HCT116 (cell line): Measurements from ENCODE around the gene FBXO7. TPM values are rescaled to one million over a fixed set of nuclear protein-coding genes. Genes with fewer than 3 reads are reported as not detected.

Source experiments
- ATAC-seq: fragments of 200-7000 bp; cut with Tn5 transposase; 2 replicates; pipeline ENCODE4 v1.9.1; 2020; ENCODE audit warnings: mild to moderate bottlenecking, moderate library complexity
- BruUV-seq: library from RNA; stranded (reverse); fragments of 400-500 nt; replicated peaks from 2 replicates; lab custom pipeline; 2021; lab: Mats Ljungman, UMichigan
- CTCF ChIA-PET: fragments of 300-600 bp; sonication (Branson Sonifier 250); formaldehyde crosslinking; loops from one replicate; lab custom pipeline; 2021; ENCODE audit warnings: antibody characterized with exemption; lab: Charles Lee
- POLR2A ChIA-PET: fragments of 300-600, 350-600 bp; sonication (Branson Sonifier 250); formaldehyde crosslinking; loops from one replicate; lab custom pipeline; 2021; ENCODE audit warnings: antibody characterized with exemption; lab: Charles Lee
- RAD21 ChIA-PET, 2 experiments: fragments of 300-600 bp; sonication (Branson Sonifier 250); formaldehyde crosslinking; loops; one replicate each; lab custom pipeline; 2023; ENCODE audit warnings: low total read pairs in 2 of 2; ENCODE audit not compliant: uncharacterized antibody in 2 of 2, unreplicated experiment in 2 of 2, low non-redundant PET in 1 of 2; lab: Charles Lee
- DNase-seq: peaks from one replicate; pipeline ENCODE4 v3.0.0-alpha.2; 2010; ENCODE audit warnings: low read depth, low spot score
- H2AFZ ChIP-seq: fragments of 200-600 bp; shearing (Covaris generic), sonication (generic); 2 replicates; pipeline ENCODE4 v1.6.1; 2017; ENCODE audit warnings: low read depth, mixed run types, mixed read lengths, antibody characterized with exemption, low read length; ENCODE audit not compliant: poor library complexity, severe bottlenecking
- H3K27ac ChIP-seq: 2 replicates; pipeline ENCODE4 v1.5.1; 2012; ENCODE audit warnings: low read depth, low read length
- H3K27me3 ChIP-seq: fragments of 200-600 bp; sonication (generic); 2 replicates; pipeline ENCODE4 v1.6.1; 2016; ENCODE audit warnings: mixed run types, low read length, mixed read lengths; ENCODE audit not compliant: insufficient read depth
- H3K36me3 ChIP-seq, 2 experiments: fragments of 200-500 bp in 1 of 2; fragments of 200-600 bp in 1 of 2; sonication (Bioruptor generic) in 1 of 2; sonication (generic) in 1 of 2; 2 replicates each; pipeline versions ENCODE4 v1.5.1 to v1.6.1; 2014 to 2016; ENCODE audit warnings: low read length in 2 of 2, inconsistent platforms in 1 of 2, mixed read lengths in 1 of 2, mixed run types in 1 of 2; ENCODE audit not compliant: insufficient read depth in 2 of 2, control insufficient read depth in 1 of 2
- H3K4me1 ChIP-seq, 2 experiments: fragments of 200-600 bp in 1 of 2; sonication (generic) in 1 of 2; 2 replicates each; pipeline versions ENCODE4 v1.5.1 to v1.6.1; 2012 to 2017; ENCODE audit warnings: low read length in 2 of 2, inconsistent platforms in 1 of 2, mild to moderate bottlenecking in 1 of 2, mixed read lengths in 1 of 2, mixed run types in 1 of 2, moderate library complexity in 1 of 2; ENCODE audit not compliant: insufficient read depth in 2 of 2, control insufficient read depth in 1 of 2
- H3K4me2 ChIP-seq: fragments of 200-600 bp; sonication (generic); 2 replicates; pipeline ENCODE4 v1.6.1; 2017; ENCODE audit warnings: mixed run types, low read length, mixed read lengths
- H3K4me3 ChIP-seq, 2 experiments: fragments of 200-600 bp in 1 of 2; sonication (generic) in 1 of 2; replicated peaks in 1 of 2; 2 replicates each; pipeline ENCODE4 v1.5.1; 2011 to 2016; ENCODE audit warnings: low read length in 2 of 2, control low read depth in 1 of 2, low read depth in 1 of 2, mild to moderate bottlenecking in 1 of 2, mixed read lengths in 1 of 2, mixed run types in 1 of 2
- H3K79me2 ChIP-seq: fragments of 200-600 bp; sonication (generic); 2 replicates; pipeline ENCODE4 v1.6.1; 2017; ENCODE audit warnings: mild to moderate bottlenecking, mixed run types, low read length, moderate library complexity, mixed read lengths; ENCODE audit not compliant: insufficient read depth
- H3K9ac ChIP-seq: fragments of 200-600 bp; sonication (generic); 2 replicates; pipeline ENCODE4 v1.6.1; 2016; ENCODE audit warnings: low read length, mixed read lengths
- H3K9me2 ChIP-seq: fragments of 200-600 bp; sonication (generic), shearing (Covaris generic); 2 replicates; pipeline ENCODE4 v1.6.1; 2017; ENCODE audit warnings: mixed run types, mild to moderate bottlenecking, moderate library complexity; ENCODE audit not compliant: insufficient read depth
- H3K9me3 ChIP-seq, 2 experiments: fragments of 200-500 bp in 1 of 2; fragments of 200-600 bp in 1 of 2; sonication (Bioruptor generic) in 1 of 2; sonication (generic) in 1 of 2; 2 replicates each; pipeline ENCODE4 v1.6.1; 2014 to 2017; ENCODE audit warnings: low read length in 2 of 2, mixed read lengths in 2 of 2, inconsistent platforms in 1 of 2, low read depth in 1 of 2, mild to moderate bottlenecking in 1 of 2, mixed run types in 1 of 2, moderate library complexity in 1 of 2; ENCODE audit not compliant: control insufficient read depth in 1 of 2, insufficient read depth in 1 of 2
- H4K20me1 ChIP-seq: fragments of 200-600 bp; sonication (generic), shearing (Covaris generic); 2 replicates; pipeline ENCODE4 v1.6.1; 2017; ENCODE audit warnings: mixed run types, mild to moderate bottlenecking, moderate library complexity; ENCODE audit not compliant: insufficient read depth
- ATF3 ChIP-seq: IDR thresholded peaks from 2 replicates; pipeline ENCODE4 v1.6.1; 2012
- CBX3 ChIP-seq: IDR thresholded peaks from 2 replicates; pipeline ENCODE4 v1.6.1; 2012; ENCODE audit warnings: low read depth
- CEBPB ChIP-seq: IDR thresholded peaks from 2 replicates; pipeline ENCODE4 v1.6.1; 2012; ENCODE audit warnings: low read depth
- CTCF ChIP-seq, 3 experiments: fragments of 200-600 bp in 1 of 3; sonication (generic) in 1 of 3; IDR thresholded peaks in 2 of 3; conservative IDR thresholded peaks in 1 of 3; 2 replicates each; pipeline ENCODE4 v1.5.1; 2012 to 2017; ENCODE audit warnings: low read depth in 2 of 3, low read length in 2 of 3, antibody characterized with exemption in 1 of 3, borderline replicate concordance in 1 of 3, control low read depth in 1 of 3, mild to moderate bottlenecking in 1 of 3, mixed read lengths in 1 of 3, mixed run types in 1 of 3, moderate library complexity in 1 of 3; ENCODE audit not compliant: insufficient read depth in 1 of 3
- ELF1 ChIP-seq: IDR thresholded peaks from 2 replicates; pipeline ENCODE4 v1.6.1; 2012; ENCODE audit warnings: low read depth, borderline replicate concordance
- EZH2 ChIP-seq: fragments of 200-600 bp; sonication (generic); IDR thresholded peaks from 2 replicates; pipeline ENCODE4 v1.6.1; 2017; ENCODE audit warnings: antibody characterized with exemption, mixed run types
- EZH2phosphoT487 ChIP-seq: fragments of 200-600 bp; IDR thresholded peaks from 2 replicates; pipeline ENCODE4 v1.6.1; 2018; ENCODE audit warnings: antibody characterized with exemption, borderline replicate concordance
- FOSL1 ChIP-seq: IDR thresholded peaks from 2 replicates; pipeline ENCODE4 v1.6.1; 2012; ENCODE audit warnings: low read depth
- POLR2A ChIP-seq: IDR thresholded peaks from 2 replicates; pipeline ENCODE4 v1.7.0; 2011; ENCODE audit warnings: borderline replicate concordance; ENCODE audit not compliant: insufficient read depth, insufficient read length; ENCODE audit errors: extremely low read depth
- POLR2AphosphoS5 ChIP-seq: IDR thresholded peaks from 2 replicates; pipeline ENCODE4 v1.6.1; 2011; ENCODE audit warnings: mild to moderate bottlenecking, low read depth, low read length, moderate library complexity
- RAD21 ChIP-seq: IDR thresholded peaks from 2 replicates; pipeline ENCODE4 v1.6.1; 2012; ENCODE audit warnings: low read depth, mild to moderate bottlenecking
- REST ChIP-seq: IDR thresholded peaks from 2 replicates; pipeline ENCODE4 v1.6.1; 2012; ENCODE audit warnings: low read depth
- SIN3A ChIP-seq: IDR thresholded peaks from 2 replicates; pipeline ENCODE4 v1.6.1; 2012; ENCODE audit warnings: low read depth
- SRF ChIP-seq: IDR thresholded peaks from 2 replicates; pipeline ENCODE4 v1.6.1; 2012; ENCODE audit warnings: low read depth
- TCF7L2 ChIP-seq: IDR thresholded peaks from 2 replicates; pipeline ENCODE4 v1.7.0; 2011; ENCODE audit warnings: borderline replicate concordance, inconsistent platforms; ENCODE audit not compliant: insufficient read depth, insufficient read length; ENCODE audit errors: extremely low read depth
- YY1 ChIP-seq: IDR thresholded peaks from 2 replicates; pipeline ENCODE4 v1.6.1; 2011; ENCODE audit warnings: low read length, low read depth, moderate library complexity, mild to moderate bottlenecking; ENCODE audit not compliant: insufficient replicate concordance; ENCODE audit errors: extremely low read depth
- ZFX ChIP-seq: fragments of 450-650 bp; IDR thresholded peaks from 2 replicates; pipeline ENCODE4 v1.6.1; 2017
- ZNF274 ChIP-seq: fragments of 200-500 bp; sonication (Bioruptor generic); IDR thresholded peaks from 2 replicates; pipeline ENCODE4 v1.6.1; 2014; ENCODE audit warnings: mild to moderate bottlenecking, low read depth, low read length, inconsistent platforms
- intact Hi-C: fragments of 100-400 bp; cut with micrococcal nuclease; formaldehyde crosslinking; loops from 2 replicates; pipeline ENCODE4 v1.10.0; 2022
- total RNA-seq: library from RNA; stranded (reverse); gene quantifications from one replicate; pipeline ENCODE4 v1.2.1, GENCODE V29; 2021; ENCODE audit not compliant: unreplicated experiment
- TF ChIP-seq, protein P1 (sequence below): IDR thresholded peaks from 2 replicates; pipeline ENCODE4 v1.6.1; 2012
- TF ChIP-seq, protein P2 (sequence below): IDR thresholded peaks from 2 replicates; pipeline ENCODE4 v1.6.1; 2011; ENCODE audit warnings: mild to moderate bottlenecking, low read length, moderate library complexity; ENCODE audit not compliant: insufficient replicate concordance; ENCODE audit errors: extremely low read depth

FBXO7 gene
- total RNA-seq, 1 experiment from 2014 or later = 69.2 TPM

- intact Hi-C loops = no loop called here
- BruUV-seq = no TSS peak
- POLR2A ChIA-PET = no interaction called here
Measured at GRCh38 chr22:32430352-32430751, 44.3 kb upstream of the FBXO7 start.

More at GRCh38 chr22:32430352-32430751, 44.3 kb upstream of the FBXO7 start:
- no peak overlapping the region for H3K4me3 ChIP-seq
- no peak overlapping the region for H3K9ac ChIP-seq
- no peak for DNase-seq
- H3K4me2 ChIP-seq = no peak overlapping the region
- no peaks in the 10 kb centered on the region for H3K9me3 ChIP-seq
- ChIA-PET RAD21 (no interaction called here), CTCF (no interaction called here)
- H4K20me1 ChIP-seq = no peaks in the 10 kb centered on the region
- peaks cover 12% of the 10 kb centered on the region for H3K27me3 ChIP-seq
- H2AFZ ChIP-seq = no peak overlapping the region
- H3K9me2 ChIP-seq = no peaks in the 10 kb centered on the region
- H3K27ac ChIP-seq = no peak overlapping the region
- H3K36me3 ChIP-seq = no peaks in the 10 kb centered on the region
- TF ChIP-seq CBX3 (no peak), ZNF274 (no peak), CTCF (IDR thresholded peaks at IDR 0.05 in 2 of 3, conservative IDR thresholded peaks at IDR 0.05 in 1 of 3; ENCODE audit: borderline replicate concordance in 1 of 3, insufficient read depth in 1 of 3, low read depth in 2 of 3, low read length in 2 of 3) (no peak), ZFX (no peak), ELF1 (no peak), REST (no peak), ATF3 (no peak), CEBPB (no peak), SIN3A (no peak), RAD21 (no peak), TCF7L2 (no peak), SRF (no peak), POLR2A (no peak), YY1 (no peak), FOSL1 (no peak), POLR2AphosphoS5 (no peak), EZH2 (no peak), EZH2phosphoT487 (no peak)
- TF ChIP-seq, protein P1, sequence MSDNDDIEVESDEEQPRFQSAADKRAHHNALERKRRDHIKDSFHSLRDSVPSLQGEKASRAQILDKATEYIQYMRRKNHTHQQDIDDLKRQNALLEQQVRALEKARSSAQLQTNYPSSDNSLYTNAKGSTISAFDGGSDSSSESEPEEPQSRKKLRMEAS = no peak
- TF ChIP-seq, protein P2, sequence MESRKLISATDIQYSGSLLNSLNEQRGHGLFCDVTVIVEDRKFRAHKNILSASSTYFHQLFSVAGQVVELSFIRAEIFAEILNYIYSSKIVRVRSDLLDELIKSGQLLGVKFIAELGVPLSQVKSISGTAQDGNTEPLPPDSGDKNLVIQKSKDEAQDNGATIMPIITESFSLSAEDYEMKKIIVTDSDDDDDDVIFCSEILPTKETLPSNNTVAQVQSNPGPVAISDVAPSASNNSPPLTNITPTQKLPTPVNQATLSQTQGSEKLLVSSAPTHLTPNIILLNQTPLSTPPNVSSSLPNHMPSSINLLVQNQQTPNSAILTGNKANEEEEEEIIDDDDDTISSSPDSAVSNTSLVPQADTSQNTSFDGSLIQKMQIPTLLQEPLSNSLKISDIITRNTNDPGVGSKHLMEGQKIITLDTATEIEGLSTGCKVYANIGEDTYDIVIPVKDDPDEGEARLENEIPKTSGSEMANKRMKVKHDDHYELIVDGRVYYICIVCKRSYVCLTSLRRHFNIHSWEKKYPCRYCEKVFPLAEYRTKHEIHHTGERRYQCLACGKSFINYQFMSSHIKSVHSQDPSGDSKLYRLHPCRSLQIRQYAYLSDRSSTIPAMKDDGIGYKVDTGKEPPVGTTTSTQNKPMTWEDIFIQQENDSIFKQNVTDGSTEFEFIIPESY = no peak
- TF ChIP-seq, all 23 proteins: peak for 0
- no peaks in the 10 kb centered on the region for H3K79me2 ChIP-seq
- no peak for ATAC-seq
- H3K4me1 ChIP-seq = no peaks in the 10 kb centered on the region
